Endodermal cell (in vitro differentiated cells): Measurements from ENCODE around the gene MAPK8. TPM values are rescaled to one million over a fixed set of nuclear protein-coding genes. Genes with fewer than 3 reads are reported as not detected.

Experiments used
- DNase-seq: peaks from one replicate; pipeline ENCODE4 v3.0.0-alpha.2; 2017
- H3K27ac ChIP-seq: 2 replicates; pipeline ENCODE4 v1.5.1; 2013; ENCODE audit warnings: mild to moderate bottlenecking, low read depth, low read length, moderate library complexity
- H3K27me3 ChIP-seq: 2 replicates; pipeline ENCODE4 v1.6.1; 2013; ENCODE audit warnings: mild to moderate bottlenecking, low read length, moderate library complexity; ENCODE audit not compliant: insufficient read depth, control insufficient read depth, poor library complexity, severe bottlenecking
- H3K36me3 ChIP-seq: 2 replicates; pipeline ENCODE4 v1.7.0; 2013; ENCODE audit warnings: mild to moderate bottlenecking, low read length, moderate library complexity; ENCODE audit not compliant: control insufficient read depth, insufficient read depth
- H3K4me1 ChIP-seq: one replicate; pipeline ENCODE4 v1.7.0; 2013; ENCODE audit warnings: low read length; ENCODE audit not compliant: control insufficient read depth, insufficient read depth
- H3K4me3 ChIP-seq: 2 replicates; pipeline ENCODE4 v1.5.1; 2013; ENCODE audit warnings: mild to moderate bottlenecking, low read length, moderate library complexity
- H3K9ac ChIP-seq: 2 replicates; pipeline ENCODE4 v1.6.1; 2013; ENCODE audit warnings: mild to moderate bottlenecking, low read length, moderate library complexity; ENCODE audit not compliant: poor library complexity, severe bottlenecking; ENCODE audit errors: extremely low read depth
- H3K9me3 ChIP-seq: 2 replicates; pipeline ENCODE4 v1.6.1; 2013; ENCODE audit warnings: mild to moderate bottlenecking, low read length, moderate library complexity; ENCODE audit not compliant: control insufficient read depth
- H3K27ac Mint-ChIP-seq: 2 replicates; pipeline ENCODE4 v1.8.0; 2020; ENCODE audit warnings: mixed read lengths
- H3K27me3 Mint-ChIP-seq: 2 replicates; pipeline ENCODE4 v1.8.0; 2021; ENCODE audit warnings: mild to moderate bottlenecking, mixed read lengths; ENCODE audit not compliant: insufficient read depth
- H3K36me3 Mint-ChIP-seq: 2 replicates; pipeline ENCODE4 v1.8.0; 2020; ENCODE audit warnings: low read depth, mixed read lengths
- H3K4me1 Mint-ChIP-seq: 2 replicates; pipeline ENCODE4 v1.8.0; 2020; ENCODE audit warnings: mixed read lengths
- H3K4me3 Mint-ChIP-seq: 2 replicates; pipeline ENCODE4 v1.8.0; 2020; ENCODE audit warnings: mild to moderate bottlenecking, moderate library complexity, mixed read lengths
- H3K9me3 Mint-ChIP-seq: 2 replicates; pipeline ENCODE4 v1.8.0; 2020; ENCODE audit warnings: mild to moderate bottlenecking, mixed read lengths
- CTCF ChIP-seq: fragments of 200-600 bp; sonication (generic); conservative IDR thresholded peaks from 2 replicates; pipeline ENCODE4 v1.5.0; 2021; ENCODE audit warnings: antibody characterized with exemption, mild to moderate bottlenecking
- WGBS, 2 experiments: methylation state at CpG; one replicate each; pipeline versions ENCODE4 v1.1.5 to v1.1.7; 2013; ENCODE audit warnings: missing lambda C conversion rate in 2 of 2, mixed read lengths in 1 of 2; ENCODE audit not compliant: insufficient coverage in 1 of 2, insufficient read length in 1 of 2; 5-methylcytosine and 5-hydroxymethylcytosine counted together
- total RNA-seq, 2 donors: library from RNA; stranded (reverse); fragmentation: NEBNext Ultra II Directional in 1 of 2; extraction: Animal tissue kit (Norgen Biotek cat#: 25700) in 1 of 2; gene quantifications; 2 replicates in 1 of 2; 3 replicates in 1 of 2; pipeline ENCODE4 v1.2.1, GENCODE V29; 2021

Gene MAPK8
- total RNA-seq, 2 donors from 2014 or later, result 84.2 to 146 TPM

GRCh38 chr10:48465860-48466521, 159.5 kb downstream of the MAPK8 start:
- H3K27ac Mint-ChIP-seq, result no peak overlapping the region
- DNase-seq, result peak; percentile 62
- Histone ChIP-seq H3K4me1 (peaks cover 32% of the 10 kb centered on the region), H3K9me3 (no peaks in the 10 kb centered on the region), H3K36me3 (no peaks in the 10 kb centered on the region), H3K9ac (no peak overlapping the region), H3K27me3 (peaks cover 18% of the 10 kb centered on the region), H3K4me3 (no peak overlapping the region), H3K27ac (no peak overlapping the region)
- peaks cover 42% of the 10 kb centered on the region for H3K4me1 Mint-ChIP-seq
- H3K4me3 Mint-ChIP-seq, result peak overlapping the region; percentile 26
- TF ChIP-seq CTCF, result no peak
- H3K36me3 Mint-ChIP-seq, result no peaks in the 10 kb centered on the region
- H3K27me3 Mint-ChIP-seq, result peaks cover 5% of the 10 kb centered on the region
- H3K9me3 Mint-ChIP-seq, result no peaks in the 10 kb centered on the region
- 46 to 77% methylated on average over 11 to 42 of the region's 42 CpGs for WGBS, 2 experiments

GRCh38 chr10:48466611-48467240, 160.2 kb downstream of the MAPK8 start:
- peak; percentile 69 for DNase-seq
- Mint-ChIP-seq H3K4me3 (no peak overlapping the region), H3K36me3 (no peaks in the 10 kb centered on the region), H3K4me1 (peaks cover 48% of the 10 kb centered on the region), H3K27me3 (peaks cover 5% of the 10 kb centered on the region), H3K9me3 (no peaks in the 10 kb centered on the region), H3K27ac (no peak overlapping the region)
- no peak overlapping the region for H3K4me3 ChIP-seq
- H3K9ac ChIP-seq, result no peak overlapping the region
- WGBS, 2 experiments, result 23 to 73% methylated on average over 3 to 43 of the region's 43 CpGs
- no peak for TF ChIP-seq CTCF
- no peak overlapping the region for H3K27ac ChIP-seq
- H3K36me3 ChIP-seq, result no peaks in the 10 kb centered on the region
- H3K9me3 ChIP-seq, result no peaks in the 10 kb centered on the region
- peaks cover 18% of the 10 kb centered on the region for H3K27me3 ChIP-seq
- peaks cover 32% of the 10 kb centered on the region for H3K4me1 ChIP-seq

- Histone ChIP-seq H3K4me1 (peaks cover 32% of the 10 kb centered on the region), H3K27me3 (peaks cover 18% of the 10 kb centered on the region), H3K9me3 (peaks cover 1% of the 10 kb centered on the region), H3K36me3 (no peaks in the 10 kb centered on the region), H3K4me3 (no peak overlapping the region), H3K9ac (no peak overlapping the region), H3K27ac (no peak overlapping the region)
- H3K27ac Mint-ChIP-seq, result no peak overlapping the region
- H3K4me3 Mint-ChIP-seq, result no peak overlapping the region
- peak; percentile 41 for DNase-seq
- TF ChIP-seq CTCF, result no peak
- H3K36me3 Mint-ChIP-seq, result no peaks in the 10 kb centered on the region
- H3K4me1 Mint-ChIP-seq, result peaks cover 48% of the 10 kb centered on the region
- WGBS, 2 experiments, result 77 to 88% methylated on average over 3 to 4 of the region's 4 CpGs
- H3K27me3 Mint-ChIP-seq, result peaks cover 5% of the 10 kb centered on the region
- peaks cover 2% of the 10 kb centered on the region for H3K9me3 Mint-ChIP-seq
Observed at GRCh38 chr10:48467669-48468068, 161.2 kb downstream of the MAPK8 start.
